ENCODE data around the gene MLANA. TPM values are rescaled to one million over a fixed set of nuclear protein-coding genes. Genes with fewer than 3 reads are reported as not detected.

The MLANA gene
- total and polyA plus RNA-seq, 11 donors = not detected

GRCh38 chr9:5848372-5848882 lies 42.3 kb upstream of the MLANA start:
- H3K4me3 ChIP-seq = no peak overlapping the region
- no peaks in the 10 kb centered on the region for H3K9me3 ChIP-seq
- no peak overlapping the region for H3K27ac ChIP-seq
- no peaks in the 10 kb centered on the region for H3K27me3 ChIP-seq
- ATAC-seq (no peak), DNase-seq (no peak)
- intact Hi-C loops (cut with DNase I) = no loop called here
- peaks cover 0 to 38% (median 0%) of the 10 kb centered on the region in 12 donors for H3K4me1 ChIP-seq
- TF ChIP-seq CTCF (IDR thresholded peaks at IDR 0.05) (no peak), POLR2A (IDR thresholded peaks at IDR 0.05) (no peak)
- WGBS, 4 donors = 78 to 88% (median 82%) methylated on average over 3 of the region's 3 CpGs
- no peaks in the 10 kb centered on the region for H3K36me3 ChIP-seq

- Histone ChIP-seq H3K27ac (no peak overlapping the region), H3K27me3 (no peaks in the 10 kb centered on the region)
- intact Hi-C loops (cut with DNase I) = no loop called here
Observed at GRCh38 chr9:5850724-5851122, 40.0 kb upstream of the MLANA start.

GRCh38 chr9:5851445-5851844 lies 39.2 kb upstream of the MLANA start:
- no peak for TF ChIP-seq CTCF (IDR thresholded peaks at IDR 0.05)
- no peak for TF ChIP-seq POLR2A (IDR thresholded peaks at IDR 0.05)
- intact Hi-C loops (cut with DNase I) = no loop called here
- WGBS, 4 donors = 79 to 88% (median 84%) methylated on average over 2 of the region's 2 CpGs
- no peaks in the 10 kb centered on the region for H3K9me3 ChIP-seq
- peak overlapping the region in 1 of 12 donors; percentile 6 for H3K27ac ChIP-seq
- ATAC-seq = no peak
- H3K4me1 ChIP-seq = peaks cover 0 to 17% (median 0%) of the 10 kb centered on the region in 12 donors
- H3K27me3 ChIP-seq = no peaks in the 10 kb centered on the region
- DNase-seq = no peak
- no peak overlapping the region for H3K4me3 ChIP-seq
- H3K36me3 ChIP-seq = no peaks in the 10 kb centered on the region

More at GRCh38 chr9:5850724-5851122, 40.0 kb upstream of the MLANA start:
- Histone ChIP-seq H3K36me3 (no peaks in the 10 kb centered on the region), H3K4me3 (no peak overlapping the region), H3K9me3 (no peaks in the 10 kb centered on the region), H3K4me1 (peaks cover 0 to 17% (median 0%) of the 10 kb centered on the region in 12 donors)
- ATAC-seq = no peak
- no peak for DNase-seq
- TF ChIP-seq POLR2A (IDR thresholded peaks at IDR 0.05) (no peak), CTCF (IDR thresholded peaks at IDR 0.05) (no peak)

- no peak for TF ChIP-seq POLR2A (IDR thresholded peaks at IDR 0.05)
- no peak for TF ChIP-seq CTCF (IDR thresholded peaks at IDR 0.05)
- Histone ChIP-seq H3K27ac (no peak overlapping the region), H3K4me3 (no peak overlapping the region), H3K4me1 (peaks cover 0 to 17% (median 0%) of the 10 kb centered on the region in 12 donors), H3K27me3 (no peaks in the 10 kb centered on the region), H3K36me3 (no peaks in the 10 kb centered on the region), H3K9me3 (no peaks in the 10 kb centered on the region)
- 70 to 88% (median 83%) methylated on average over 1 of the region's 1 CpG for WGBS, 4 donors
- ATAC-seq = no peak
- DNase-seq = no peak
- intact Hi-C loops (cut with DNase I) = no loop called here
Observed at GRCh38 chr9:5852987-5853386, 37.7 kb upstream of the MLANA start.

All from heart left ventricle (tissue), 16 donors.